ENCODE results near the gene FGD3. TPM values are rescaled to one million over a fixed set of nuclear protein-coding genes. Genes with fewer than 3 reads are reported as not detected.

FGD3 gene
- total and polyA plus RNA-seq, 2 of the 8 experiments (the other 6 are each of a cell fraction or from before 2014, with no cell fraction given), result 1.4 to 1.9 TPM

DNA sequence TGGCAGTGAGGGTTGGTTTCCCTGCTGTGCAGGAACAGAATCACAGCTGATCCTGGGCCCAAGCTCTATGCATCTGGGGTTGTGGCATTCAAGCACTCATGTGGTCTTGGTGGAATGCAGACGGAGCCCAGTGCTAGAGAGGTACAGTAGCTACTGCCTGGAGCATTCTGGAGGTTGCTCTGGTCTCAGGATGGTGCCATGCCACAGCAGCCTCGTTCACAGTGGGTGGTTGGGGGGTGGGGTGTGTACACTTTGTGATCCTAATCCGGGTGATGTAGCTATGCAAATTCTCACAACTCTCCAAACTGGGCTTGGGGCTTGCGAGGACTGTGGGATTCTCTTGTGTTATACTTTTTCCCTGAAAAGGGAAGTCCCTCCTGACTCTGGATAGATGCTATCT is 45.2 kb downstream of the FGD3 start:
- Histone ChIP-seq H3K14ac (ENCODE audit: insufficient read length) (no peak overlapping the region), H3K79me2 (ENCODE audit: control insufficient read depth in 1 of 2, insufficient read depth in 2 of 2, low read length in 2 of 2) (no peaks in the 10 kb centered on the region), H3K18ac (ENCODE audit: extremely low read depth, low read length) (no peak overlapping the region; the same call in 1 of the 2 replicates), H3K27me3 (replicated peaks in 1 of 4; ENCODE audit: control insufficient read depth in 3 of 4, extremely low read depth in 1 of 4, insufficient read depth in 3 of 4, low read length in 3 of 4) (no peaks in the 10 kb centered on the region), H2BK5ac (ENCODE audit: low read depth, low read length) (peak overlapping the region; percentile 0; the same call in 1 of the 2 replicates), H3K27ac (ENCODE audit: low read depth, low read length) (0 out of 2 replicates have a peak overlapping the region, but pooled peaks have one; percentile 32), H3K56ac (replicated peaks; ENCODE audit: insufficient read length, low read depth, low read length) (no peak overlapping the region), H2AFZ (ENCODE audit: low read length) (no peak overlapping the region), H4K8ac (ENCODE audit: extremely low read depth, insufficient read depth, low read length) (no peak overlapping the region), H4K5ac (ENCODE audit: insufficient read length, low read depth, low read length) (peak overlapping the region; percentile 55), H4K91ac (replicated peaks; ENCODE audit: insufficient read length, low read length) (peak overlapping the region; percentile 6), H2BK20ac (ENCODE audit: low read length) (peak overlapping the region; percentile 3; the same call in 1 of the 2 replicates), H3K4me1 (replicated peaks in 1 of 4; ENCODE audit: control insufficient read depth in 3 of 4, insufficient read depth in 4 of 4, low read length in 3 of 4) (peaks cover 5 to 17% (median 11%) of the 10 kb centered on the region in 4 experiments; a peak in 6 of 7 replicates), H2BK120ac (replicated peaks; ENCODE audit: low read depth, low read length) (peak overlapping the region; percentile 20), H3K23me2 (ENCODE audit: low read depth, low read length) (no peaks in the 10 kb centered on the region; the same call in 1 of the 2 replicates), H3K79me1 (ENCODE audit: low read depth, low read length) (no peaks in the 10 kb centered on the region), H3K9me3 (ENCODE audit: insufficient read depth in 2 of 2, low read depth in 1 of 2, low read length in 1 of 2) (peaks cover 1 to 5% of the 10 kb centered on the region in 2 experiments; a peak in 2 of 4 replicates), H3K4ac (replicated peaks; ENCODE audit: insufficient read length, low read depth, low read length) (no peak overlapping the region), H4K20me1 (replicated peaks in 1 of 2; ENCODE audit: control insufficient read depth in 1 of 2, insufficient read depth in 2 of 2, low read length in 2 of 2) (no peaks in the 10 kb centered on the region), H2AK5ac (ENCODE audit: low read depth, low read length) (no peak overlapping the region), H3K9ac (replicated peaks in 1 of 4; ENCODE audit: extremely low read depth in 1 of 4, low read depth in 3 of 4, low read length in 3 of 4) (no peak overlapping the region), H2BK15ac (ENCODE audit: low read length) (no peak overlapping the region), H3K4me3 (ENCODE audit: extremely low read depth in 1 of 4, insufficient read depth in 2 of 4, low read depth in 3 of 4, low read length in 4 of 4) (peak overlapping the region in 1 of 4 experiments; percentile 5; a peak in 1 of 8 replicates), H2BK12ac (ENCODE audit: low read depth, low read length) (peak overlapping the region; percentile 63; the same call in 1 of the 2 replicates), H3K23ac (ENCODE audit: insufficient read length) (no peak overlapping the region), H3K36me3 (ENCODE audit: control insufficient read depth in 2 of 4, insufficient read depth in 4 of 4, low read length in 3 of 4) (no peaks in the 10 kb centered on the region), H3K4me2 (ENCODE audit: insufficient read depth in 1 of 2, low read depth in 2 of 2, low read length in 2 of 2) (peak overlapping the region; percentile 9 to 45; a peak in 2 of 4 replicates)
- DNase-seq (ENCODE audit: low read depth in 1 of 2, low spot score in 2 of 2) (peak in 1 of 2 experiments; percentile 38), FAIRE-seq (no peak)
- ChIA-PET CTCF (ENCODE audit: partially characterized antibody) (interaction anchor here (0.6 to 3.8 kb wide), 8 partner anchors 11 to 869 kb away, joined by 3 to 39 read pairs (median 3); no protein-coding TSS in a partner anchor), POLR2A (ENCODE audit: partially characterized antibody) (interaction anchor here (0.9 to 1.1 kb wide), 3 partner anchors 11 to 33 kb away, joined by 3 to 5 read pairs (median 3); no protein-coding TSS in a partner anchor)
- 37% methylated on average over 4 of the region's 4 CpGs; no CpG with 5 or more reads in 1 of the 2 experiments for WGBS, 2 experiments (ENCODE audit: extremely low coverage in 1 of 2, insufficient coverage in 1 of 2, insufficient read length in 1 of 2, insufficient replicate concordance in 2 of 2, low coverage in 1 of 2, low lambda C conversion rate in 2 of 2, missing lambda C conversion rate in 1 of 2)
- TF ChIP-seq, protein P1, sequence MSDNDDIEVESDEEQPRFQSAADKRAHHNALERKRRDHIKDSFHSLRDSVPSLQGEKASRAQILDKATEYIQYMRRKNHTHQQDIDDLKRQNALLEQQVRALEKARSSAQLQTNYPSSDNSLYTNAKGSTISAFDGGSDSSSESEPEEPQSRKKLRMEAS (IDR thresholded peaks at IDR 0.05), result peak; percentile 46; the same call in 1 of the 2 replicates
- TF ChIP-seq YY1 (IDR thresholded peaks at IDR 0.05; ENCODE audit: low read depth, low read length), result 0 out of 2 replicates have a peak, but pooled peaks have one; percentile 23
- TF ChIP-seq SP1 (IDR thresholded peaks at IDR 0.05; ENCODE audit: low read depth, low read length), result peak; percentile 62; the same call in 1 of the 2 replicates
- no peak for TF ChIP-seq GABPA (IDR thresholded peaks at IDR 0.05; ENCODE audit: borderline replicate concordance, insufficient read depth, low read length)
- TF ChIP-seq BCL11A (IDR thresholded peaks at IDR 0.05; ENCODE audit: low read depth in 2 of 2, low read length in 2 of 2), result no peak
- TF ChIP-seq EP300 (IDR thresholded peaks at IDR 0.05; ENCODE audit: borderline replicate concordance in 1 of 2, low read depth in 2 of 2, low read length in 2 of 2), result peak; percentile 5 to 17; a peak in 2 of 3 replicates
- TF ChIP-seq ZNF274 (IDR thresholded peaks at IDR 0.05; ENCODE audit: borderline replicate concordance, extremely low read depth, low read length), result no peak
- 0 out of 2 replicates have a peak, but pooled peaks have one; percentile 8 for TF ChIP-seq TBP (IDR thresholded peaks at IDR 0.05; ENCODE audit: low read depth, low read length)
- peak; percentile 89 for TF ChIP-seq CTBP2 (IDR thresholded peaks at IDR 0.05; ENCODE audit: borderline replicate concordance, insufficient read depth, insufficient read length, low read length)
- TF ChIP-seq POLR2AphosphoS5 (IDR thresholded peaks at IDR 0.05; ENCODE audit: low read depth, low read length), result 0 out of 2 replicates have a peak, but pooled peaks have one; percentile 49

All from H1 (cell line).